Neural progenitor cell (in vitro differentiated cells): ENCODE results near the gene H6PD. TPM values are rescaled to one million over a fixed set of nuclear protein-coding genes. Genes with fewer than 3 reads are reported as not detected.

Experiments
- DNase-seq: peaks from one replicate; pipeline ENCODE4 v3.0.0-alpha.2; 2016; ENCODE audit warnings: low spot score
- H2AFZ ChIP-seq: fragments of 200-600 bp; sonication (generic); replicated peaks from 2 replicates; pipeline ENCODE4 v1.6.1; 2016; ENCODE audit warnings: antibody characterized with exemption
- H3F3A ChIP-seq: fragments of 200-600 bp; sonication (generic); 2 replicates; pipeline ENCODE4 v1.6.1; 2016; ENCODE audit warnings: antibody characterized with exemption, low read depth
- H3K27ac ChIP-seq: fragments of 200-600 bp; sonication (generic); 2 replicates; pipeline ENCODE4 v1.5.1; 2016; ENCODE audit warnings: mild to moderate bottlenecking
- H3K27me3 ChIP-seq: fragments of 200-600 bp; sonication (generic); 2 replicates; pipeline ENCODE4 v1.6.1; 2016; ENCODE audit warnings: mild to moderate bottlenecking, moderate library complexity
- H3K36me3 ChIP-seq: fragments of 200-600 bp; sonication (generic); 2 replicates; pipeline ENCODE4 v1.5.1; 2016
- H3K4me1 ChIP-seq: fragments of 200-600 bp; sonication (generic); 2 replicates; pipeline ENCODE4 v1.6.1; 2016; ENCODE audit warnings: mixed run types
- H3K4me2 ChIP-seq: fragments of 200-600 bp; sonication (generic); 2 replicates; pipeline ENCODE4 v1.6.1; 2016
- H3K4me3 ChIP-seq: fragments of 200-600 bp; sonication (generic); 2 replicates; pipeline ENCODE4 v1.5.1; 2016
- H3K79me2 ChIP-seq: fragments of 200-600 bp; sonication (generic); 2 replicates; pipeline ENCODE4 v1.6.1; 2016; ENCODE audit warnings: low read depth
- H3K9ac ChIP-seq: fragments of 200-600 bp; sonication (generic); 2 replicates; pipeline ENCODE4 v1.6.1; 2016
- H3K9me3 ChIP-seq: fragments of 200-600 bp; sonication (generic); 2 replicates; pipeline ENCODE4 v1.5.1; 2016; ENCODE audit warnings: low read depth
- H4K20me1 ChIP-seq: fragments of 200-600 bp; sonication (generic); 2 replicates; pipeline ENCODE4 v1.6.1; 2016; ENCODE audit warnings: low read depth
- H3K27ac Mint-ChIP-seq: 3 replicates; pipeline ENCODE4 v1.8.0; 2021; ENCODE audit warnings: mixed read lengths
- H3K27me3 Mint-ChIP-seq: 2 replicates; pipeline ENCODE4 v1.8.0; 2022; ENCODE audit warnings: low read depth, mild to moderate bottlenecking, inconsistent platforms, moderate library complexity, mixed read lengths; ENCODE audit not compliant: insufficient read depth
- H3K36me3 Mint-ChIP-seq: 3 replicates; pipeline ENCODE4 v1.8.0; 2021; ENCODE audit warnings: mixed read lengths
- H3K4me1 Mint-ChIP-seq: 3 replicates; pipeline ENCODE4 v1.8.0; 2021; ENCODE audit warnings: mixed read lengths
- H3K4me3 Mint-ChIP-seq: 3 replicates; pipeline ENCODE4 v1.8.0; 2021; ENCODE audit warnings: mild to moderate bottlenecking, moderate library complexity, mixed read lengths
- H3K9me3 Mint-ChIP-seq: 3 replicates; pipeline ENCODE4 v1.8.0; 2020; ENCODE audit warnings: mixed read lengths
- EZH2 ChIP-seq: fragments of 200-600 bp; sonication (generic); IDR thresholded peaks from 2 replicates; pipeline ENCODE4 v1.6.1; 2017; ENCODE audit warnings: antibody characterized with exemption, mild to moderate bottlenecking, moderate library complexity
- EZH2phosphoT487 ChIP-seq: fragments of 200-600 bp; sonication (generic); IDR thresholded peaks from 2 replicates; pipeline ENCODE4 v1.6.1; 2017; ENCODE audit warnings: antibody characterized with exemption
- total RNA-seq: library from RNA; depleted of rRNA; stranded (reverse); fragments of >200 nt; gene quantifications from 2 replicates; pipeline ENCODE4 v1.2.3, GENCODE V29; 2015; ENCODE audit warnings: low replicate concordance
- TF ChIP-seq, protein P1 (sequence below): fragments of 200-600 bp; sonication (generic); IDR thresholded peaks from 2 replicates; pipeline ENCODE4 v1.5.1; 2017; ENCODE audit warnings: antibody characterized with exemption, mild to moderate bottlenecking

The H6PD gene
- total RNA-seq, 1 donor from 2014 or later = 6.0 TPM

DNA sequence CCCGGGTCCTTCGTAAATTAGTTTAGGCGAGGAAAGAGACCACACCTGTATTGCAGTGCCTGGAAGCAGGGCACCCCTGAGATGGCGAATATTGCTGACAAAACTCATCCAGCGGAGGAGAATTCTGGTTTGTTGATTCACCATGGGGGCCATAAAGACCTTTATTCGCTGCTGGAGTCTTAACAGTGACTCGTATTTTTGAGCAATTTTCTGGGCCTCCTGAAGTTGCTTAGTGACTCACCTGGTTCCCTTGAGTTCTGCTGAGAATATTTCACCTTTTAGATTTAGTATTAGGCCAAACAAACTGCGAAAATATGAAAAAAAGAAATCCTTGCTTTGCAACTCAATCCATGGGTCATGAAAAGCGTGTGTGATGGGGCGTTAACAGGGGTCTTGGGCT, 20.6 kb upstream of the H6PD start:
- no peaks in the 10 kb centered on the region for H3K27me3 ChIP-seq
- Mint-ChIP-seq H3K27me3 (peaks cover 14% of the 10 kb centered on the region), H3K36me3 (peaks cover 2% of the 10 kb centered on the region), H3K4me3 (peak overlapping the region; percentile 21), H3K4me1 (peaks cover 8% of the 10 kb centered on the region), H3K9me3 (no peaks in the 10 kb centered on the region), H3K27ac (no peak overlapping the region)
- no peaks in the 10 kb centered on the region for H3K36me3 ChIP-seq
- peaks cover 12% of the 10 kb centered on the region for H3K4me1 ChIP-seq
- H3K4me3 ChIP-seq = no peak overlapping the region
- no peak for DNase-seq
- H3K79me2 ChIP-seq = no peaks in the 10 kb centered on the region
- no peak overlapping the region for H3K4me2 ChIP-seq
- TF ChIP-seq EZH2phosphoT487 = no peak
- no peak for TF ChIP-seq EZH2
- TF ChIP-seq, protein P1, sequence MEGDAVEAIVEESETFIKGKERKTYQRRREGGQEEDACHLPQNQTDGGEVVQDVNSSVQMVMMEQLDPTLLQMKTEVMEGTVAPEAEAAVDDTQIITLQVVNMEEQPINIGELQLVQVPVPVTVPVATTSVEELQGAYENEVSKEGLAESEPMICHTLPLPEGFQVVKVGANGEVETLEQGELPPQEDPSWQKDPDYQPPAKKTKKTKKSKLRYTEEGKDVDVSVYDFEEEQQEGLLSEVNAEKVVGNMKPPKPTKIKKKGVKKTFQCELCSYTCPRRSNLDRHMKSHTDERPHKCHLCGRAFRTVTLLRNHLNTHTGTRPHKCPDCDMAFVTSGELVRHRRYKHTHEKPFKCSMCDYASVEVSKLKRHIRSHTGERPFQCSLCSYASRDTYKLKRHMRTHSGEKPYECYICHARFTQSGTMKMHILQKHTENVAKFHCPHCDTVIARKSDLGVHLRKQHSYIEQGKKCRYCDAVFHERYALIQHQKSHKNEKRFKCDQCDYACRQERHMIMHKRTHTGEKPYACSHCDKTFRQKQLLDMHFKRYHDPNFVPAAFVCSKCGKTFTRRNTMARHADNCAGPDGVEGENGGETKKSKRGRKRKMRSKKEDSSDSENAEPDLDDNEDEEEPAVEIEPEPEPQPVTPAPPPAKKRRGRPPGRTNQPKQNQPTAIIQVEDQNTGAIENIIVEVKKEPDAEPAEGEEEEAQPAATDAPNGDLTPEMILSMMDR = no peak
- H3K9me3 ChIP-seq = no peaks in the 10 kb centered on the region
- H4K20me1 ChIP-seq = no peaks in the 10 kb centered on the region
- no peaks in the 10 kb centered on the region for H3F3A ChIP-seq
- no peak overlapping the region for H3K27ac ChIP-seq
- H2AFZ ChIP-seq = no peak overlapping the region
- H3K9ac ChIP-seq = no peak overlapping the region

DNA sequence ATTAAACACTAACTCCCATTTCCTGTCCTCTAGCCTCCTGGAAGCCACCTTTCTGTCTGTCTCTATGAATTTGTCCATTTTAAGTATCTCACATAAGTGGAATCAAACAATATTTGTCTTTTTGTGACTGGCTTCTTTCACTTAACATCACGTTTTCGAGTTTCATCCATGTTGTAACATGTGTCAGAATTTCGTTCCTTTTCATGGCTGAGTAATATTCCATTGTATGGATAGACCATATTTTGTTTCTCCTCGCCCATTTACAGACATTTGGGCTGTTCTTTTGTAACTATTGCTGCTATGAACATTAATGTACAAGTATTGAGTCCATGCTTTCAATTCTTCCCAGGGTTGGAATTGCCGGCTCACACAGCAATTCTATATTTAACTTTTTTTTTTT, 15.7 kb upstream of the H6PD start:
- H3F3A ChIP-seq = no peaks in the 10 kb centered on the region
- H3K27me3 ChIP-seq = no peaks in the 10 kb centered on the region
- Mint-ChIP-seq H3K9me3 (peaks cover 2% of the 10 kb centered on the region), H3K36me3 (peaks cover 2% of the 10 kb centered on the region), H3K27me3 (peaks cover 14% of the 10 kb centered on the region), H3K27ac (no peak overlapping the region), H3K4me3 (peak overlapping the region; percentile 16), H3K4me1 (no peaks in the 10 kb centered on the region)
- H3K4me2 ChIP-seq = no peak overlapping the region
- no peak overlapping the region for H2AFZ ChIP-seq
- DNase-seq = no peak
- no peaks in the 10 kb centered on the region for H4K20me1 ChIP-seq
- H3K9me3 ChIP-seq = no peaks in the 10 kb centered on the region
- no peaks in the 10 kb centered on the region for H3K36me3 ChIP-seq
- H3K4me3 ChIP-seq = no peak overlapping the region
- H3K27ac ChIP-seq = no peak overlapping the region
- H3K4me1 ChIP-seq = peaks cover 4% of the 10 kb centered on the region
- no peak overlapping the region for H3K9ac ChIP-seq
- TF ChIP-seq EZH2 (no peak), EZH2phosphoT487 (no peak)
- TF ChIP-seq, protein P1 = no peak
- H3K79me2 ChIP-seq = no peaks in the 10 kb centered on the region

DNA sequence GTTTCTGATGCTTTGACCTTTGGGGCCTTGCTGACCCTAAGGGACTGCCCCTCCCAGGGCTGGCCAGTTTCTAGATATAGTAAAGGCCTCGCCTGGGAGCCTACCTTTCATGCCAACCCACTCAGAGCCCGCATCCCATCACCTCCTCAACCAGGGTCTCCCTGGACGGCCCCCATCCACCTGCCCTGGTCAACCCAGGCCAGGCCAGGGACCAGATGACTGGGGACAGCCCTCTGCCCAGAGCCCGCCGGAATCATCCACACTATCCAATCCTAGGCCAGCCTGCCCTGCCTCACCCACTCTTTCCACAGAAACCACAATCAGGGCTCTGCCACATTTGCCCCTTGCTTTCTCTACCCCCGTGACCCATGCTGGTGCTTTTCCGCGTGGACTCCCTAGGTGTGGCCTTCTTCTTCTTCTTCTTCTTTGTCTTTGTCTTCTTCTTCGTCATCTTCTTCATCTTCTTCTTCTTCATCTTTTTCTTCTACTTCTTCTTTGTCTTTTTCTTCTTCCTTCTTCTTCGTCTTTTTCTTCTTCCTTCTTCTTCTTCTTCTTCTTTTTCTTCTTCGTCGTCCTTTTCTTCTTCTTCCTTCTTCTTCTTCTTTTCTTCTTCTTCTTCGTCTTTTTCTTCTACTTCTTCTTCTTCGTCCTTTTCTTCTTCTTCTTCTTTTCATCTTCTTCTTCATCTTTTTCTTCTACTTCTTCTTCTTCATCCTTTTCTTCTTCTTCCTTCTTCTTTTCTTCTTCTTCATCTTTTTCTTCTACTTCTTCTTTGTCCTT, 11.5 kb upstream of the H6PD start:
- Histone ChIP-seq H4K20me1 (no peaks in the 10 kb centered on the region), H2AFZ (no peak overlapping the region), H3K27ac (no peak overlapping the region), H3K4me3 (no peak overlapping the region), H3K4me2 (no peak overlapping the region), H3K9me3 (no peaks in the 10 kb centered on the region), H3K27me3 (no peaks in the 10 kb centered on the region), H3K9ac (no peak overlapping the region), H3K36me3 (no peaks in the 10 kb centered on the region), H3K4me1 (no peaks in the 10 kb centered on the region), H3K79me2 (no peaks in the 10 kb centered on the region), H3F3A (no peaks in the 10 kb centered on the region)
- Mint-ChIP-seq H3K27me3 (peaks cover 21% of the 10 kb centered on the region), H3K4me3 (no peak overlapping the region), H3K27ac (no peak overlapping the region), H3K9me3 (peaks cover 9% of the 10 kb centered on the region), H3K4me1 (no peaks in the 10 kb centered on the region), H3K36me3 (peaks cover 2% of the 10 kb centered on the region)
- TF ChIP-seq EZH2 (no peak), EZH2phosphoT487 (no peak)
- TF ChIP-seq, protein P1 = no peak
- DNase-seq = no peak
